ENCODE measurements around the gene MBD6.
"Not testable (repeated sequence)": the region's sequence is repeated elsewhere in the genome, so short reads cannot be mapped to it uniquely, and the experiment has no call there.

MBD6 gene

GRCh38 chr12:57550641-57551549 is 28.3 kb downstream of the MBD6 start:
- no peak for DNase-seq (ENCODE audit: low read depth)

- no peak for DNase-seq (ENCODE audit: low read depth)
Observed at GRCh38 chr12:57551637-57552305, 29.1 kb downstream of the MBD6 start.

DNA sequence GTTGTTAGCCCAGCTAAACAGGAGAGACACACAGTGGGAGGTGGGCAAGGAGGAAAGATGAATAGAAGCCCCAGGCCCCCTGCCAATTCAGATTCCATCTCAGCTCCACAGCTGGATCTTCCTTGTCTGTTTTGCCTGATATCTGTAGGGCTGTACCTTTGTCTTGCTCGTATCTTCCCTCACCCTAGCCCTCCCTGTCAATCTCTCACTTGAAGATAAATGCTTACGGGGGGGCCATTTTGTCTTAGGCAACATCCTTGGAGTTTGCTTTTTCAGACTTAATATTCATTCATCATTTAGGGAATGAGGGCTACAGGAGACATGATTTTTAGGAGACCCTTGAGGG is 29.7 kb downstream of the MBD6 start:
- no peak for DNase-seq (ENCODE audit: low read depth)

- peak; percentile 16 for DNase-seq (ENCODE audit: low read depth)
Observed at GRCh38 chr12:57552835-57553313, 30.2 kb downstream of the MBD6 start.

- no peak for DNase-seq (ENCODE audit: low read depth)
Observed at GRCh38 chr12:57553343-57554202, 30.9 kb downstream of the MBD6 start.

DNA sequence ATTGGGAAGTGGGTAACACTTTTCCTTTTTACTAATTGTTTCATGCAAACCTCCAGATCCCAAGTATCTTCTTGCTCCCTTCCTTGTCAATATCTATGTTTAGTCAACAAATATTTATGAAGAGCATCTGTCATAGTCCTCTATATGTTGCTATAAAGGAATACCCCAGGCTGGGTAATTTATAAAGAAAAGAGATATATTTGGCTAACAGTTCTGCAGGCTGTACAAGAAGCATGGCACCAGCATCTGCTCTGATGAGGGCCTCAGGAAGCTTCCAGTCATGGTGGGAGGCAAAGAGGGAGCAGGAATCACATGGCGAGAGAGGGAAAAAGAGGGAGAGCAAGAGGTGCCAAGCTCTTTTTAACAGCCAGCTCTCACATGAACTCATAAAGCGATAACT is 31.8 kb downstream of the MBD6 start:
- no peak for DNase-seq (ENCODE audit: low read depth)

- DNase-seq (ENCODE audit: low read depth), result no peak
Observed at GRCh38 chr12:57554897-57555296, 32.3 kb downstream of the MBD6 start.

DNA sequence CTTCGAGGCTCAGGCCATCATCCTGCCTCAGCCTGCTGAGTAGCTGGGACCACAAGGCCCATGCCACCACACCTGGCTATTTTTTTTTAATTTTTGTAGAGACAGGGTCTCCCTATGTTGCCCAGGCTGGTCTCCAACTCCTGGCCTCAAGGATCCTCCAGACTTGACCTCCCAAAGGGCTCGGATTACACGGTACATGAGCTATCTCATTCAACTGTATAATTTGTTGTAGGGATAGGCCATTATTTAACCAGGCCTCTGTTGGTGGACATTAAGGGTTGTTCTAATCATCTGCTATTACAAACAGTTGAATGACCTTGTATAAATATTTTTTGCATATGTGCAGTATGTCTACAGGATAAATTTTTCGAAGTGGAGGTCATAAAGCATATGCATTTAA is 36.2 kb downstream of the MBD6 start:
- DNase-seq (ENCODE audit: low read depth), result no peak

- no peak for DNase-seq (ENCODE audit: low read depth)
Observed at GRCh38 chr12:57560516-57560915, 37.9 kb downstream of the MBD6 start.

DNA sequence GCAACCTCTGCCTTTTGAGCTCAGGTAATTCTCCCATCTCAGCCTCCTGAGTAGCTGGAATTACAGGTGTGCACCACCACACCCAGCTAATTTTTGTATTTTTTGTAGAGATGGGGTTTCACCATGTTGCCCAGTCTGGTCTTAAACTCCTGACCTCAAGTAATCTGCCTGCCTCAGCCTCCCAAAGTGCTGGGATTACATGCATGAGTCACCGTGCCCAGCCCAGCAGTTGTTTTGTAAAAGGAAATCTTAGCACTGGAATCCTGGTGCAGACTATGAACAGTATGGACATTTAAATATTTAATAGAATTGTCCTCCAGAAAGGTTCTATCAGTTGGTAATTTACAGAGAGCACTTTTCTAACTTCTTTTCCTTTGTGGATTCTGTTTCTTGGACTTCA is 38.5 kb downstream of the MBD6 start:
- DNase-seq (ENCODE audit: low read depth), result peak; percentile 56

DNA sequence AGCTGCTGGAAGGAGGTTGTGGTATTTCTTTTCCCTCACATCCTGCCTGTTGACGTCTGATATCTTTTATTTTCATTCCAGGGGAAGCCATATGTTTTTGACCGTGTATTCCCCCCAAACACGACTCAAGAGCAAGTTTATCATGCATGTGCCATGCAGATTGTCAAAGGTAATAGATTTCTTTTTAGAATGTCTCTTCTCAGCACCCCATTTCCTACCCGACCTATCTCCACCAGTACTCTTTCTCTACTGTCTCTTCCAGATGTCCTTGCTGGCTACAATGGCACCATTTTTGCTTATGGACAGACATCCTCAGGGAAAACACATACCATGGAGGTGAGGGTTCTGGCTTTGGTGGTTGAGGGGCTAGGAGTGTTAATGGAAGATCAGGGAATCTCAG is 40.7 kb downstream of the MBD6 start:
- no peak for DNase-seq (ENCODE audit: low read depth)

GRCh38 chr12:57564178-57564740 is 41.6 kb downstream of the MBD6 start:
- DNase-seq (ENCODE audit: low read depth), result no peak

DNA sequence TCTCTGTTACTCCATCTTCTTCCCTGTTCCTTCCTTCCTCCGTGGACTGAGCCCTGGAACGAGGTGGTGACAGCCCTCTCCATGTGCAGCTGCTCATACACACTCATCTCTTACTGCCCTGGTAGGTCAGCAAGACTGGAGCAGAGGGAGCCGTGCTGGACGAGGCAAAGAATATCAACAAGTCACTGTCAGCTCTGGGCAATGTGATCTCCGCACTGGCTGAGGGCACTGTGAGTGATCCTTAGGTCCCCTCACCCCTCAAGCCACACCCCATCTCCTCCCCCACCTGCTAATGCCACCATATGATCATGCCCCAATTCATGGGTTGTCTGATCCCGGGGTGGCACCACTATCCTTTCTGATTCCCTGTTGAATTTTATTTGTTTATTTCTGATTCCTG is 46.2 kb downstream of the MBD6 start:
- no peak for DNase-seq (ENCODE audit: low read depth)

- DNase-seq (ENCODE audit: low read depth), result no peak
Observed at GRCh38 chr12:57569858-57570257, 47.2 kb downstream of the MBD6 start.

DNA sequence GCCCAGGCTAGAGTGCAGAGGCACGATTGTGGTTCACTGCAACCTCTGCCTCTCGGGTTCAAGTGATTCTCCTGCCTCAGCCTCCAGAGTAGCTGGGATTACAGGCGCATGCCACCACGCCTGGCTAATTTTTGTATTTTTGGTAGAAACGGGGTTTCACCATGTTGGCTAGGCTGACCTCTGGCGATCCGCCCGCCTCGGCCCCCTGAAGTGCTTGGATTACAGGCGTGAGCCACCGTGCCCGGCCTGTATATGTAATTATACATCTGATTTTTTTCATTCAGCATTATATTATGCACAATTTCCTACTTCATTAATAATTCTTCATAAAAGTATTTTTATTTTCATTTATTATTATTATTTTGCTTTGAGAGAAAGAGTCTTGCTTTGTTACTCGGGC is 47.8 kb downstream of the MBD6 start:
- not testable (repeated sequence) for DNase-seq (ENCODE audit: low read depth)

DNA sequence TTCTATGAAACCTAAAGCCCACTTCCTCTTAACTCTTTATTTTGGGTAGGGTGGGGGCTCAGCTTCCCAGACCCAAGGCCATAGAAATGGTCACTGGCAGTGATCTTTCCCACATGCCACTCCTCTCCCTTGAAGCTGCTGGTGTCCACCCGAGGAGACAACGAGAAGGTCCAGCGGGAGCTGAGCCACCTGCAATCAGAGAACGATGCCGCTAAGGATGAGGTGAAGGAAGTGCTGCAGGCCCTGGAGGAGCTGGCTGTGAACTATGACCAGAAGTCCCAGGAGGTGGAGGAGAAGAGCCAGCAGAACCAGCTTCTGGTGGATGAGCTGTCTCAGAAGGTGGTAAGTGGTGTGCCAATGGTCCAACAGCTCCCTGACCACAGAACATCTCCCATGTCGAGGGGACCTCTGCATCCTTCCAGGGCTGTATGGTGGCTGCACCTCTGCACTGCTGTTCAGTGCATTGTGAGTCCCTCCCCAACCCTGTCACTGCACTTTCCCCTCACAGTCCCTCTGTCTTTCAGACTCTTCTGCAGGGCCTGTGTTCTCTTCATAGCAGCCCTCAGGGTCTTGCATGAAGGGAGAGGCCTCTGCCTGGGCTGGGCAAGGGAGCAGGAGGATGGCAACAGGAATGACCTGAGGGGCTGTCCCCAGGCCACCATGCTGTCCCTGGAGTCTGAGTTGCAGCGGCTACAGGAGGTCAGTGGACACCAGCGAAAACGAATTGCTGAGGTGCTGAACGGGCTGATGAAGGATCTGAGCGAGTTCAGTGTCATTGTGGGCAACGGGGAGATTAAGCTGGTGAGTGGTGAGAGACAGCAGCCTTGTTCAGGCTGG is 49.5 kb downstream of the MBD6 start:
- DNase-seq (ENCODE audit: low read depth), result no peak

DNA sequence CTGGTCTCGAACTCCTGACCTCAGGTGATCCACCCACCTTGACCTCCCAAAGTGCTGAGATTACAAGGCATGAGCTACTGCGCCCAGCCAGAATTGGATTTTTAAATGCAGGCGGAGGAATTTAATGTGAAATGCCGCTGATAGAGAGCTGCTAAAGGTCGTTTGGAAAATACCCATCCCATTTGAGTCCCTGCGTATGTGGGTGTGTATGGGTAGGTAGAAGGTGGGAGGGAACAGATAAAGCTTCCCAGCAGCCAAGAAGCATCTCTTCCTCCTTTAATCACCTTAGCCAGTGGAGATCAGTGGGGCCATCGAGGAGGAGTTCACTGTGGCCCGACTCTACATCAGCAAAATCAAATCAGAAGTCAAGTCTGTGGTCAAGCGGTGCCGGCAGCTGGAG is 52.2 kb downstream of the MBD6 start:
- DNase-seq (ENCODE audit: low read depth), result no peak

GRCh38 chr12:57575771-57576612 is 53.4 kb downstream of the MBD6 start:
- DNase-seq (ENCODE audit: low read depth), result no peak

GRCh38 chr12:57576613-57577160 is 54.1 kb downstream of the MBD6 start:
- DNase-seq (ENCODE audit: low read depth), result no peak
